Stimulated activated CD4-positive, alpha-beta T cell treated with anti-CD3 and anti-CD28 coated beads, Interleukin-15, amount 100 ng/mL, for 1 hour (primary cell): ENCODE results near the gene TMEM220.

Source experiments
- DNase-seq, 2 donors: peaks; one replicate each; pipeline ENCODE4 v3.0.0-alpha.2; 2020; ENCODE audit warnings: low read depth in 1 of 2, low spot score in 1 of 2

The TMEM220 gene

DNA sequence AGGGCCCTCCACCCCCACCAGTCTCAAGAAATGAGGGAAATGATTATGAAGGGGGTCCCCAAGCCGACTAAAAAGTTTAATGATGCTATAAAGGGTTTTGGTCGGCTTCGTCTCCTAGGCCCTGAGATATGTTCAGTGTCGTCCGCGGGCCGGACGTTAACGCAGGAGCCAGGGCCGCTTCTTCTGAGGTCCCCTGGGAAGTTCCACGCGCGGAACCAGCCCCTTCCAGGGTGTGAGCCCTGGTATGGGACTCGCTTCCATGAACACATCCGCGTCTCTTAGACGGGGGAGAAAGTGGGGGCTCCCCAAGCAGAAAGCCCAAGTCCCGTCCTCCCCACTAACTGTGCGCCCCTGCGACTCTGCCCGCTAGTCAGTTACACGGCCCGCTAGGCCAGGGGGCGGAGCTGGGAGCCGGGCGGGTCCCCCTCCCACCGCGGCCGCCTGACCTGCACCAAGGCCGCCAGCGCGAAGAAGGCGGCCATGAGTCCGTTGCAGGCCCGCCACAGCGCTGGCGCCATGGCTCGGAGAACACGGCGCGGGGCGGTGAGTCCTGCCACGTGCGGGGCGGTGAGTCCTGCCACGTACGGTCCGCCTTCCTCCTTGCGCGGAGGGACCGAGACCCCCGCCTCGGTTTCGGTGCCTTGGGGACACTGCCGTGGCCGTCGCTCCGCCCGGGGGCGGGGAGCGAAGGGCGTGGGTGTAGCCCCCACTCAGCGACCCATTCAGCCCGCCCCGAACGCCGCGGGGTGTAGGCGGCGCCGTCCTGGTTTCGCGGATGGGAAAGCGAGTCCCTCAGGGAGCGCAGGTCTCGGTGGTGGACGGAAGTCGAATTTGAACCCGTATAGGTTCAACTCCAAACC lies at the start of gene TMEM220:
TSS of gene TMEM220 (minus strand) at position 690 of the 860 bp plus-strand sequence. CDS start at position 518, 172 bp downstream.
- DNase-seq: peak in 1 of 2 donors; percentile 34

GRCh38 chr17:10779609-10780008 lies 49.8 kb upstream of the TMEM220 start:
- DNase-seq: no peak

DNA sequence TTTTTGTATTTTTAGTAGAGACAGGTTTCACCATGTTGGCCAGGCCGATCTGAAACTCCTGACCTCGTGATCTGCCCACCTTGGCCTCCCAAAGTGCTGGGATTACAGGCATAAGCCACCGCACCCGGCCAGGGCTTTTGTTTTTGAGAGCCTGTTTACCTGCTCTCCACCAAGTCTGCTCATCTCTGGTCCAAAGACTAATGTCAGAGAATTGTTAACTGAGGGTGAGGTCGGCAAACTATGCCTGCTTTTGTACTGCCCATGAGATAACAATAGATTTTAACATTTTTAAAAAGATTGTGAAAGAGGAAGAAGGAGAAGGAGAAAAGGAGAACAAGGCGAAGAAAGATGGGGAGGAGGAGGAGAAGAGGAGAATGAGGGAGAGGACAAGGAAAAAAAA lies 48.1 kb upstream of the TMEM220 start:
- no peak for DNase-seq

DNA sequence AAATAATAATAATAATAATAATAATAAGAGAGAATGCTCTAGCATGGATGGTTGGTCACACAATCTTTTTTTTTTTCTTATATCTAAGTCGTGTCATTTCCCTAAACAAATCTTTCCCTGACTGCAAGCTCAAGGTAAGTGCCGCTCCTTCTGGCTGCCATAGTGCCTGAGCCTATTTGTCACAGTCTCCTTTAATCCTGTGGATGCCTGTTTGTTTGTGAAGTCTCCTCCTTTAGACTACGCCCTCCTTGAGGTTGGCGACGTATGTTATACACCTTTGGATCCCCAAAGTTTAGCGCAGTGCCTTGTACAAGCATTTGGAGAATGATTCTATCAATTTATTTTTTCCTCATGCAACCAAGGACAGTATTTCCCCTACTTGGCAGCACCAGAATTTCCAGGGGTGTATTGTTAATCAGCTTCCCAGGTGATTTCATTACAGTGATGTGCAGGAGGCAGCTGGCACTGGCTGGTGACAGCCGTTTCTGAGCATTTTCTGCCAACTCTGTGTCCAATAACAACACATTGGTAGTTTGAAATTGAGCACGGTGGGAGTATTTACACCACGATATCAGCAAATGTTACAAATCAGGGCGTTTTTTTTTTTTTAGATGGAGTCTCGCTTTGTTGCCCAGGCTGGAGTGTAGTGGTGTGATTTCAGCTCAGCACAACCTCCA lies 47.4 kb upstream of the TMEM220 start:
- no peak for DNase-seq

DNA sequence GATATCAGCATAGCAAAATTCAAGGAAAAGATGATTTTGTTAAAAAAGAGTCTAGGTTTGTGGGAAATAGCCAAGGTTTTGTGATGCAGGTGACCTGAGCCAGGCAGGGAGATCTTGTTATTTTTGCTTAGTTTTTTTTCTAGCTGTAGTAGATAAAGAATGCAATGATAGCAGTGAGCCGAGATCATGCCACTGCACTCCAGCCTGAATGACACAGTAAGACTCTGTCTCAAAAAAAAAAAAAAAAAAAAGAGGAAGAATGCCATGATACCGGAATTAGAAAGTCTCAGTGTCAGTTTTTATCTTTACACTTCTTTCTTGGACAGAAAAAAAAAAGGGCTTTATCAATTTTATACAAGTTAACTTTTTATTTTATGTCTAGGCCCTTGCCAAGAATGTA lies 46.6 kb upstream of the TMEM220 start:
- no peak for DNase-seq

DNA sequence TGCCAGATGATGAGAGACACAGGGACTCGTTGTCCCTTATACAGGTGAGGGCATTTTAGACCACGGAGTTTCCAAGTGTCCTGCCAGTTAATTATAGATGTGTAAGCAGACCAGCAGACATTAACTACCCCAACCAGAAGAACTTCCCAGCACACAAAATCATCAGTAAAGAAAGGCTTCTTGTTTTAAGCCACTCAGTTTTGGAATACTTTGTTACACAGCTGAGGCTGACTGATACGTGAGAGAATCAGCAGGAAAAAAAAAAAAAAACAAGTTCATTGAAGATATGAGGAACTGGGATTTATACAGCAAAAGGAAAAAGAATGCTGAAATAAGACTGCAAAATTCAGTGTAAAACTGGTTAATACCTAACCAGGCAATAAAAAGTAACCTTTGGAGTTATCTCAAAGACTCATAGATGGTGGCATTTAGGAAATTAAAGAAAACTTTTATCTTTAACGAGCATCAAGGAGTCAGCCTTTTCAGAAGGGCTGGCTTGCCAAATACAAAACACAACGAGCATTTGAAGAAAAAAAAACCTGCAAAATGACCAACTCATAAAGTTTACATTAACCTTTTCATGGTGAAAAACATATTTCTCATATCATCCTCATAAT lies 46.0 kb upstream of the TMEM220 start:
- DNase-seq: no peak

GRCh38 chr17:10775058-10775457 lies 45.2 kb upstream of the TMEM220 start:
- DNase-seq: no peak

DNA sequence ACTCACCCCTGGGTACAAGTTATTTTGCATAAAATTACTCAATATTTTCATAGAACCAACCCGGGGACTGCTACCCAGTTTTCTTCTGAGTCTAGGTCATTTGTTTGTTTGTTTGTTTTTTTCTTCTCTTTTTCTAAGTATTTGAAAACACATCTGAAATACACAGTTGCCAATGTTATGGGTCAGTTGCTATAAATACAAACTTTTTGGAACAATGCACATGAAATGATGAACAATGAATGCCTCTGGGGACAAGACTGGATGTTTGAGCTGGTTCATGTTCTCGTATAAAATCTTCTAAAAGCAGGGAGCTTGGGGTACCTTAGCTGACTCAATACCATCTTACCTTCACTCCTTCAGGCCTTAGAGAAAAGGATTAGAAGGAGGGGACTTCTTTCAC lies 43.6 kb upstream of the TMEM220 start:
- DNase-seq: no peak

DNA sequence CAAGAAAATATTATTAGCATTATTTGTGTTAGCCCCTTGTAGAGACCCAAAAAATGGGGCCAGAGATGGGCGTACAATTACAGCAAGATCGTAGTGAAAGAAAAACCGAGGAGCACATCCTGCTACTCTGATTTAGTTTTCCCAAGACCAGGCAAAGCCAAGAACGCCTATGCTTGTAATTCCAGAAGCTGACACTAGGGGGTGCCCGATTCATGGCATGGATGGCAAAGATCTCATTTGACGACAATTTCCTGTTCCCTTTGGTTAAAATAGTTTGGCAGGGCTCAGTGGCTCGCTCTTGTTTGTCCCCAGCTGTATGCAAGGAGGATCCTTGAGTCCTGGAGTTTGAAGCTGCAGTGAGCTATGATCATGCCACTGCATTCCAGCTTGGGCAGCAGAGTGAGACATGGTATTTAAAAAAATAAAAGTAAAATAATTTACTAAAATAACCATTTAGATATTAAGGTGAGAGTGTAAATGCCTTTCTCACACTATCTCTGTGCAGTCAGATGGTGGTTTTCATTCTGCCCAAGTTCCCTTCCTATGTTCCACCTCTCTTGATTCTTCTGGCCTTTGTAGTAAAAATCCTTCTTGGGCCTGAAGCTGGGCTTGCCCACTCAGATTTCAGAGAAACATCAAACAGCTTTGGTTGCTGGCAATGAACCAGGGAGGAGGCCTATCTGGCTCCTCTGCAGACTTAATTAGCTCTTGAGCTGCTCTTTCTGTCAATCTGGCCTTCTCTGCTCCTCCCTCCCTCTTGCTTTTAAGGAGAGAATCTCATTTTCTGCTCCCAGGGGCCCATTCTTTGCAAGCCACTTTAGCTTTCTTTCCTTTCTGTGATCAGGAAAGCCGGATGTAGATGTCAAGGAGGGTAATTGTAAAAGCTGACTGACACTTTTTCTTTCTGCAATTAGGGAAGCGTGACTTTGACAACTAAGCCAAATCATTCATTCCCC lies 42.9 kb upstream of the TMEM220 start:
- no peak for DNase-seq

GRCh38 chr17:10771148-10771547 lies 41.3 kb upstream of the TMEM220 start:
- no peak for DNase-seq

- no peak for DNase-seq
Measured at GRCh38 chr17:10769840-10770239, 40.0 kb upstream of the TMEM220 start.

- no peak for DNase-seq
Measured at GRCh38 chr17:10768750-10769251, 39.0 kb upstream of the TMEM220 start.

DNA sequence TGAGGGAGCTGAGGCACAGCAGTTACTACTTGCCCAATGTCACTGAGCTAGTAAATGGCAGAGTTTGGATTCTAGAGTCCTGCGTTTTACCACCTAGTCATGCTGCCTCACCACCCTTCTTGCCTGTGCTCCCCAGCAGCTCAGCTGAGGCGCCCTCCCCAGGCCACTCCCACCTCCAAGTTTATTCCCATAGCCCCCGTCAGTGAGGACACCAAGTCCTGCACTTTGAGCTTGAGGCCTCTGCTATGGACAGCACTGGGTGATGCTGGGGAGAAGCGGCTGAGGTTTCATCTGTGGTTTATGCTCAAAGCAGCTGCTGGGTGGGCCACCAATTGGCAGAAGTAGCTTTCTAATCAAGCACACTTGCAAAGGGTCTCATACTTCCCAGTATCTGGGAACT lies 37.4 kb upstream of the TMEM220 start:
- DNase-seq: no peak

DNA sequence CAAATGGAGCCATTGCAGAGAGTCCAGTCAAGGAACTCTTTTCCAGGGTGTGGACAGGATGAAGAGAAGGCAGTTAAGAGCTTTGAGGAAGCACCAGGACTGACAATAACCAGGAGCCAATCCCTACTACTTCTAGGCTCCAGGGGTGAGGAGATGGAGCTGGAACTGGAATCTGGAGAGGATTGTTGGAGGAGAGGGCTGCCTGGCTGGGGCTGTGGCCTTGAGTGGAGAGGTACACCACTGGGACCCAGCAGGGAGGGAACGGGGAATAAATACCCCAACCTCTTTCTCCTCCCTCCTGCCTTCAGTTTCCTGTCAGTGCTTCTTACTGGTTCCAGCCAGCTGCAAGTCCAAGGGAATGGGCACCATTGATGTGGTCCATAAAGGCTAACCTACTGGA lies 32.2 kb upstream of the TMEM220 start:
- DNase-seq: no peak

DNA sequence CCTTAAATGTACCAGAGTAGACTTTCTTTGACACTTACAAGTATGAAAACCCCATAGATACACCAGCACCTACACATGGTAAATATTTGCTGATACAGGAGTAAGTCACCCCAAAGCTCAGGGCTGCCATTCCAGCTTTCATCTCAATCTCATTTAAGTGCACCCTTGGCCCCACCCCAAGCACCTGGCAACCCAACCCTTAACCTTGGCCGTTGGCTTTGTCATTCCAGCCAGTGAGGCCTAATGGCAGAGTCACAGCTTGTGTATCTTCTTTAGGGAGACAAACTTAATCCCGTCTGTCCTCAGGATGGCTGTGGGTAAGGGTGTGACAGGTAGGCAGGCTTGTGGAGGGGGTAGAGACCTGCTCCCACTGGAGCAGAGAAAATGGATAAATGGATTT lies 31.5 kb upstream of the TMEM220 start:
- no peak for DNase-seq

DNA sequence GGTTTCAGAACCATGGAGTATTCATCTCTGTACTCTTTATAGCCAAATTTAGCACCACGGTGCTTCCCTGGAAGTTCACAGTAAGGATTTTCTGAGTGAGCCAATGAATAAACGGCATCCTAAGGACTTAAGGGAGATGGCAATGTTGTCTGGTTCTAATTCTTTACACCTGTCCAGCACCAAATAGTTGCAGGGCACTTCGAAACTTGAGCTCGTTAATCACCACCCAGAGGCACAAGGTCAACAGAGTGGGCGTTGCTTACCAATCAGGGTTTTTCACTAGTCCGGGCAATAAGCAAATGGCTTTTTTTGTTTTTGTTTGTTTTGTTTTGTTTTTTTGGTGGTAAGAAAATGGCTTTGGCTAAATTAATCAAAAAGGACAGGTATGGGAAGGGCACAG lies 28.2 kb upstream of the TMEM220 start:
- no peak for DNase-seq

DNA sequence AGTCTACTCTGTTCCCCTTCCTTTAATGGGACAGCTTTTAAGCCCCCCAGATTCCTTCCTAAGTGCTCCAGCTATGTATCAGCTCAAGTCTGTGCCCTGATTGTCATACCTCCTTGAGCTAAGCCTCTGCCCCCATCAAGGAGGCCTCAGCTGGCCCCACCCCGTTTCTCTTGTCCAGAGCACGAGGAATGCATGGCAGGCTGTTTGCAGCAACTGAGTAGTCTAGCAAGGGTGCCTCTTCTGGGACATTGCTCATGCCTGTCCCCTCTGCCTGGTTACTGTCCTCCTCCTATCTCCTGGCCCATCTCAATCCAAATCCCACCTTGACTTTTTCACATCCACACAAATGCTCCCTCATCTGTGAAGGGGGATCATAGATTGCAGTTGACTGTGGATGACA lies 27.8 kb upstream of the TMEM220 start:
- no peak for DNase-seq

- no peak for DNase-seq
Measured at GRCh38 chr17:10757067-10757466, 27.2 kb upstream of the TMEM220 start.

DNA sequence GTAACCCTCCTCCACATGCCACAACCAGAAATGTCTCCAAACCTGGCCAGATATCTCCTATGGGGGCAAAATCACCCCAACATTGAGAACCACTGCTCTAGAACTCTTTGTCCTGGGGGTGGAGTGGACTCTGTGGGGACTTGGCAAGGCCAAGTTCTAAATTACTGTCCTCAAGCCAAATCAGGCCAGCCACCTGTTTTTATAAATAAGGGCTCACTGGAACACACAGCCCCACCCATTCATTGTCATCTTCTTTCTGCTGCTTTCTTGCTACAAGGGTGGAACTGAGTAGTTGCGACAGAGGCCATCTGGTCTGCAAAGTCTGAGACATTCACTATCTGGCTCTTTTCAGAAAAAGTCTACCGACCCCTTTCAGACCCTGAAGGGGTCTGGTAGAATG lies 26.8 kb upstream of the TMEM220 start:
- no peak for DNase-seq

DNA sequence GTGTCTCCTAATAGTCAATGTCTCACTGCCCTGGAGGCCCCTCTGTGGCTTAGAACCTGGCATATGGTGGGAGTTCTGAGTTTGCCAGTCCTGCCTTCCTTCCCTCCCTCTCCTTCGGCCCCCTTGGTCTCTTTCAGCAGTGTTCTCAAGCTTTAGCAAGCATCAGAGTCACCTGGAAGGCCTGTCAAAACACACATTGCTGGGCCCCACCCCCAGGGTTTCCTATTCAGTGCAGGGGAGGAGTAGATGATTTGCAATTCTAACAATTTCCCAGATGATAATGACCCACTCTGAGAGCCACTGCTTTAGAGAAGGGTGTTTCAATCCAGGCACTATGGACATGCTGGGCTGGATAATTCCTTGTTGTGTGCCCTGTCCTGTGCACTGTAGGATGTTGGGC lies 26.4 kb upstream of the TMEM220 start:
- DNase-seq: no peak

DNA sequence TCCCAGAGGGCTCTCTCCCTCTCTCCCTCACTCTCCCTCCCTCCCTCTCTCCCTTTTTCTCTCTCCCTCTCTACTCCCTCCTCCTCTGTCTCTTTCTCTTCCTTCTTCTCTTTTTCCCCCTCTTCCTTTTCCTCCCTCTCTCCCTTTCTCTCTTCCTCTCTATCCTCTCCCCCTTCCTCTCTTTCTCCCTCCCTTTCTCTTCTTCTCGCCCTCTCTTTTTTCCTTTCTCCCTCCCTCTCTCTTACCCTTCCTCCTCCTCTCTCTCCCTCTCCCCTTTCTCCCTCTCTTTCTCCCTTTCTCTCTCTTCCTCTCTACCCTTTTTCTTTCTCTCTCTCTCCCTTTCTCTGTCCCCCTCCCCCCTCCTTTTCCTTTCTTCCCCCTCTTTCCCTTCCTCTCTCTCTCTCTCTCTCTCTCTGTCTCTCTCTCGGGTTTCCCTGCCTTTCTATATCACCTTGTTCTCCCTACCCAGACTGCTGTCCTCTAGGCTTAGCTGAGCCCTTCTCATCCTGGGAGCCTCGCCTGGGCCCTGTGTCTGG lies 25.8 kb upstream of the TMEM220 start:
- DNase-seq: no peak
